CD1c-positive myeloid dendritic cell (primary cell): Measurements from ENCODE around the gene TRIM56.
"Not testable (repeated sequence)": the region's sequence is repeated elsewhere in the genome, so short reads cannot be mapped to it uniquely, and the experiment has no call there.

Experiments
- DNase-seq: peaks from one replicate; pipeline ENCODE4 v3.0.0-alpha.2; 2016; ENCODE audit errors: extremely low spot score

The TRIM56 gene

GRCh38 chr7:101085162-101085964, at the start of gene TRIM56:
Gene TRIM56, plus strand, starts transcription at chr7:101085481. Its CDS starts 1,832 bp downstream, at chr7:101087313.
- DNase-seq, result peak; percentile 74

- no peak for DNase-seq
Observed at GRCh38 chr7:101035941-101036340, 49.3 kb upstream of the TRIM56 start.

GRCh38 chr7:101041283-101041682, 44.0 kb upstream of the TRIM56 start:
- not testable (repeated sequence) for DNase-seq

GRCh38 chr7:101058355-101058754, 26.9 kb upstream of the TRIM56 start:
- DNase-seq, result peak; percentile 47

GRCh38 chr7:101059620-101059942, 25.7 kb upstream of the TRIM56 start:
- DNase-seq, result no peak

- no peak for DNase-seq
Observed at GRCh38 chr7:101060992-101061391, 24.3 kb upstream of the TRIM56 start.

- DNase-seq, result not testable (repeated sequence)
Observed at GRCh38 chr7:101064176-101064550, 21.1 kb upstream of the TRIM56 start.

- DNase-seq, result not testable (repeated sequence)
Observed at GRCh38 chr7:101065162-101065561, 20.1 kb upstream of the TRIM56 start.

- DNase-seq, result no peak
Observed at GRCh38 chr7:101066141-101066832, 19.0 kb upstream of the TRIM56 start.

GRCh38 chr7:101066833-101067177, 18.5 kb upstream of the TRIM56 start:
- no peak for DNase-seq

GRCh38 chr7:101068401-101068800, 16.9 kb upstream of the TRIM56 start:
- DNase-seq, result no peak

GRCh38 chr7:101071362-101072104, 13.7 kb upstream of the TRIM56 start:
- not testable (repeated sequence) for DNase-seq

- no peak for DNase-seq
Observed at GRCh38 chr7:101075646-101076045, 9.6 kb upstream of the TRIM56 start.

GRCh38 chr7:101076183-101076582, 9.1 kb upstream of the TRIM56 start:
- DNase-seq, result not testable (repeated sequence)

- peak; percentile 78 for DNase-seq
Observed at GRCh38 chr7:101077303-101078086, 7.8 kb upstream of the TRIM56 start.

- peak; percentile 36 for DNase-seq
Observed at GRCh38 chr7:101081432-101081831, 3.8 kb upstream of the TRIM56 start.

- DNase-seq, result no peak
Observed at GRCh38 chr7:101084865-101085161, 468 bp upstream of the TRIM56 start.

- no peak for DNase-seq
Observed at GRCh38 chr7:101087334-101088068, 2.2 kb downstream of the TRIM56 start.

- DNase-seq, result no peak
Observed at GRCh38 chr7:101088069-101088425, 2.8 kb downstream of the TRIM56 start.

GRCh38 chr7:101088858-101089529, 3.7 kb downstream of the TRIM56 start:
- DNase-seq, result no peak

GRCh38 chr7:101089876-101090275, 4.6 kb downstream of the TRIM56 start:
- no peak for DNase-seq
